Adrenal gland (tissue), 5 donors: Measurements from ENCODE around the gene TPSD1.

ENCODE experiments used
- CTCF ChIP-seq, 6 experiments: fragments of 450-650 bp in 4 of 6; fragments of 200-600 bp in 2 of 6; sonication (generic) in 1 of 6; IDR thresholded peaks; 1 replicate in 5 of 6; 2 replicates in 1 of 6; pipeline versions ENCODE4 v1.5.1 to v1.8.0; 2016 to 2021; ENCODE audit warnings: antibody characterized with exemption in 6 of 6, mild to moderate bottlenecking in 2 of 6, moderate library complexity in 1 of 6
- POLR2A ChIP-seq, 2 donors: fragments of 450-650 bp; IDR thresholded peaks; one replicate each; pipeline ENCODE4 v1.6.1; 2017; ENCODE audit warnings: antibody characterized with exemption in 2 of 2, mild to moderate bottlenecking in 2 of 2, moderate library complexity in 1 of 2
- donor health status: DM: no; HTN: no; CAD: no.

- TF ChIP-seq CTCF (IDR thresholded peaks at IDR 0.05) (no peak), POLR2A (IDR thresholded peaks at IDR 0.05) (no peak)
These were observed 2.3 kb downstream of the TPSD1 start for GRCh38 chr16:1258225-1258600.
